Stimulated activated CD8-positive, alpha-beta memory T cell treated with anti-CD3 and anti-CD28 coated beads, Interleukin-7, amount 100 ng/mL, for 48 hours (primary cell): ENCODE measurements around the gene RBM44.

Experiments used
- DNase-seq, 2 donors: peaks; one replicate each; pipeline ENCODE4 v3.0.0-alpha.2; 2020; ENCODE audit warnings: low read depth in 1 of 2; ENCODE audit errors: extremely low read depth in 1 of 2

RBM44 gene

GRCh38 chr2:237885111-237885930 lies 86.7 kb downstream of the RBM44 start:
- DNase-seq, result no peak

DNA sequence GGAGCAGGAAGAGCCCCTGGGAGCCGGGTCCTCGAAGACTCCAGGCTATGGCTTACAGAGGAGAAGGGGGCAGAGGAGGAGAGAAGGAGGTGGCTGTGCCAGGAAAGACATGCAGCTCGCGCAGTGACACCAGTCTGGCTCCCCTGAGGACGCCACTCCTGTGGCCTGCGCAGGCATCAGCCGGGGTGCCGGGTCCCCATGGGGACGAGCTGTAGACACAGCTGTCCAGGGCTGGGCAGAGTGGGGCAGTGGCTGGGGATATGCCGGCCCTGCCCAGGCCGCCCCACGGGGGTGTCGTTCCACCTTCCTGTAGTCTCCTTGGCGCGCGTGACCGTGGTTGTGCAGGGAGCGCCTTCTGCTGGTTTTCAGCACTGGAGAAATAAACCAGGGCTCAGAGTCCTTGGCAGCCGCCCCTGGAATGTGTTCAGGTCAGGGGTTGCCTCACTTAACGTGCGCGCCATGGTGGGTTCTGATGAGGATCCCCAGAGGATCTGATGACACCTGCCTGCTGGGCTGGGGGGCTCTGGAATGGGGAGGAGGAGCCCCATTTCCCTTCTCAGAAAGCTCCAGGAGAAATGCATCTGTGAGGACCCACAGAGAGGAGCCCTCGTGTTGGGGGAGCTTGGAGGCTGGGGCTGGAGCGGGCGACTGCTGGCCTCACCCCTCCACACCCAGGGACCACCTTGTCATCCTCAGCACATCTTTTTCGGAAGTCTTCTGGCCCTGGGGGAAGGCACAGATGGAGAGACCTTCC lies 87.5 kb downstream of the RBM44 start:
- no peak for DNase-seq

- DNase-seq, result no peak
Measured at GRCh38 chr2:237886685-237887481, 88.3 kb downstream of the RBM44 start.

GRCh38 chr2:237888389-237888788 lies 89.8 kb downstream of the RBM44 start:
- DNase-seq, result no peak

DNA sequence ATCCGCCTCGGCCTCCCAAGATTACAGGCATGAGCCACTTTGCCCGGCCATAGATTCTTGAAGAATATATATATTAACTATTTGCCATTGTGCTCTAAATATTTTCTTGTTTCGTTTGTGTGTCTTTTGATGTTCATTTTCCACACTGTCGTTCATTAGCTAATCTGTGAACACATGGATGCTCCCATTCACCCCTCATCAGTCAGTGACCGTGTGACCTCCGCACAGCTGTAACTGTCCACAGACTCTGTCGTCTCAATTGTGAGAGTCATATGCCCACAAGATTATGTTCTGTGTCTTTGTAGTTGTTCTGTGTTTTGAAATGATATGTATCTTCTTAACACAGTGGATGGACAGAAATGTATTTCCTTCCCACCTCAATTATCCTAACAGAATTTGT lies 90.4 kb downstream of the RBM44 start:
- DNase-seq, result no peak

DNA sequence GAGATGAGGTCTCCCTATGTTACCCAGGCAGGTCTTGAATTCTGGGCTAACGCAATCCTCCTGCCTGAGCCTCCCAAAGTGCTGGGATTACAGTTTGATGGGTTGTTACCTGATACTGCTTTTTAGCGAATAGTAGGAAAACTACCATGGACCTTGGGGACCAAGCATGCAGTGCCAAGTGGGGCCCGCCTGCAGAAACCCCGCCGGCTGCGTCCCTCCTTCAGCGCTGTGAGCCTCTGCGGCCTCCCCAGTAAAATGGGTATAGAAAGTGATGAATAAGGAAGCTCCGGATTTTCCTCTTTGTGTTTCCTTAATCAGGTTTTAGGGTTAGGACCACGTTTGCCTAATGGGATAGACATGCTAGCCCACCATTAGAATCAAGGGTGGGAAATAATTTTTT lies 91.2 kb downstream of the RBM44 start:
- no peak for DNase-seq
